Heart left ventricle (tissue), 13 donors: Measurements from ENCODE around the gene NCKAP5L.

Source experiments
- POLR2A ChIP-seq, 2 donors: fragments of 450-650 bp; IDR thresholded peaks; one replicate each; pipeline ENCODE4 v1.6.1; 2017; ENCODE audit warnings: antibody characterized with exemption in 2 of 2, mild to moderate bottlenecking in 2 of 2, moderate library complexity in 2 of 2
- TF ChIP-seq, protein P1 (sequence below), 12 donors: fragments of 200-600 bp; sonication (generic) in 4 of 12; IDR thresholded peaks; one replicate each; pipeline versions ENCODE4 v1.5.0 to v1.8.0; 2018 to 2022; ENCODE audit warnings: antibody characterized with exemption in 12 of 12, mild to moderate bottlenecking in 5 of 12
- donor health status: ischemic (EF 13 %, LVEDD 7.1; RV severe dilation, severe dysfunction).
- donor health status: DM: no; HTN: yes; CAD: no.
- donor health status: DM: no; HTN: no; CAD: no.
- donor health status: ischemic (EF 25% LVEDD 6.9; RV normal size, moderate dysfunction).
- donor health status: ischemic (EF 25% LVEDD 5.7; RV mildly dilated, moderate dysfunction).
- donor health status: ischemic (EF 35%, LVEDD 5.7; RV mildly dilated, moderate dysfunction).
- donor health status: nonischemic (EF 11% LVEDD 7.7; RV severe dilation, severe dysfunction).
- donor health status: DM: yes; HTN: yes; CAD: no.
- donor health status: PGD.
- donor health status: ischemic (EF 29% LVEDD 5.4; RV normal size, mild dysfunction).
- donor health status: nonischemic (EF 23%, LVEDD 6.1; RV moderate dilation, normal function).

- TF ChIP-seq, protein P1, sequence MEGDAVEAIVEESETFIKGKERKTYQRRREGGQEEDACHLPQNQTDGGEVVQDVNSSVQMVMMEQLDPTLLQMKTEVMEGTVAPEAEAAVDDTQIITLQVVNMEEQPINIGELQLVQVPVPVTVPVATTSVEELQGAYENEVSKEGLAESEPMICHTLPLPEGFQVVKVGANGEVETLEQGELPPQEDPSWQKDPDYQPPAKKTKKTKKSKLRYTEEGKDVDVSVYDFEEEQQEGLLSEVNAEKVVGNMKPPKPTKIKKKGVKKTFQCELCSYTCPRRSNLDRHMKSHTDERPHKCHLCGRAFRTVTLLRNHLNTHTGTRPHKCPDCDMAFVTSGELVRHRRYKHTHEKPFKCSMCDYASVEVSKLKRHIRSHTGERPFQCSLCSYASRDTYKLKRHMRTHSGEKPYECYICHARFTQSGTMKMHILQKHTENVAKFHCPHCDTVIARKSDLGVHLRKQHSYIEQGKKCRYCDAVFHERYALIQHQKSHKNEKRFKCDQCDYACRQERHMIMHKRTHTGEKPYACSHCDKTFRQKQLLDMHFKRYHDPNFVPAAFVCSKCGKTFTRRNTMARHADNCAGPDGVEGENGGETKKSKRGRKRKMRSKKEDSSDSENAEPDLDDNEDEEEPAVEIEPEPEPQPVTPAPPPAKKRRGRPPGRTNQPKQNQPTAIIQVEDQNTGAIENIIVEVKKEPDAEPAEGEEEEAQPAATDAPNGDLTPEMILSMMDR (IDR thresholded peaks at IDR 0.05): no peak
- TF ChIP-seq POLR2A (IDR thresholded peaks at IDR 0.05): no peak
Observed at GRCh38 chr12:49807991-49808580, 20.1 kb downstream of the NCKAP5L start.
